ENCODE measurements around the gene TFAM.

TFAM gene

DNA sequence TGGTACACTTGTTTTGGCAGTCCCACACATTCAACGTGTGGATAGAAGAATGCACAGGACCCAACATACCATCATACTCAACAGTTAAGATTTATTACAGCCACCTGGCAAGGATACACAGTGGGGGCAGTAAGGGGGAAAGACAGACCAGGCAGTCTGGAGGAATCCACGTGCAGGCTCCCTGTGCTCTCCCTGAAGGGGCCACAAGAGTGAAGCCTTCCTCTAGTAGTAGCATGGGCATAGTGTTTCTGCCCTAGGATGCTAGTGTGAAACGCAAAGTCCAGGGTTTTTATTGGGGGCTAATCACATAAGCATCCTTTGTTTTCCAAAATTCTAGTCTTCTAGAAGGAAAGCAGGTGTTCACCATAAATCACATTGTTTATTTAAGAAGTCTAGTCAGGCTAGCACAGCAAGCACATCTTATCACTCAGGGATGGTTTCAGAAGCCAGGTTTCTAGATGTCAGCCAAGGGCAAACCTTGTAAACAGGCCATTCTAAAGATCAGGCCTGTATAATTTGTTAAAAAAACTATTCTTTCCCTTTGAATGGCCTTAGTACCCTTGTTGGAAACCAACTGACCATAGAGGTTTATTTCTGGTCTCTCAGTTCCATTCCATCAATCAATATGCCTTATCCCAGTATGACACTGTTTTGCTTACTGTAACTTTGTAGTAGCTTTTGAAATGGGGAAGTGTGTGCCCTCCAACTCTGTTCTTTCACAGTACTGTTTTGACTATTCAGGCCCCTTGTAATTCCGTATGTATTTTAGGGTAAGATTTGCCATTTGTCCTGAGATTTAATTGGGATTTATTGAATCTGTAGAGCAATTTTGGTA is 12.4 kb upstream of the TFAM start:
- no peak overlapping the region for H3K4me3 ChIP-seq (ENCODE audit: insufficient read depth, low read depth, low read length, poor library complexity, severe bottlenecking)
- H3K27ac ChIP-seq (ENCODE audit: insufficient read depth, low read length, poor library complexity, severe bottlenecking): no peak overlapping the region
- no peaks in the 10 kb centered on the region for H3K36me3 ChIP-seq (ENCODE audit: control insufficient read depth, insufficient read depth, low read length)
- H3K4me1 ChIP-seq (ENCODE audit: control insufficient read depth, insufficient read depth, low read length, poor library complexity, severe bottlenecking): no peaks in the 10 kb centered on the region
- H3K9me3 ChIP-seq (ENCODE audit: control insufficient read depth, low read length): no peaks in the 10 kb centered on the region
- DNase-seq: no peak
- H3K27me3 ChIP-seq (replicated peaks; ENCODE audit: control insufficient read depth, insufficient read depth, low read length, poor library complexity, severe bottlenecking): no peaks in the 10 kb centered on the region

DNA sequence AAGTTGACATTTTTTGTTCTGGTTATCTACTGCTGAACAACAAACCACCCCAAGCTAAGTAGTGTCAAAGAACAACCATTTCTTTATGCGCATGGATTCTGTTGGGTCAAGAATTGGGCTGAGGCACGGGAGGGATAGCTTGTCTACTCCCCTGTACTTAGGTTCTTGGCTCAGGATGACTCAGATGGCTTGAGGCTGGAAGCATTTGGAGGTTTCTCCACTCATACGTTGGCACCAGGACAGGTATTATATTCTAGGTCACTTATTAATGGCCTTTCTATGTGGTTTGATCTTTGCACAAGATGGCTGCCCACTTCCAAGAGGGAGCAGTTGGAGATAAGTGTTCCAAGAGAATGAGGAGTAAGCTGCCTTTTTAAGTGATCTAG is 11.8 kb upstream of the TFAM start:
- H3K4me3 ChIP-seq (ENCODE audit: insufficient read depth, low read depth, low read length, poor library complexity, severe bottlenecking): no peak overlapping the region
- no peaks in the 10 kb centered on the region for H3K4me1 ChIP-seq (ENCODE audit: control insufficient read depth, insufficient read depth, low read length, poor library complexity, severe bottlenecking)
- no peaks in the 10 kb centered on the region for H3K36me3 ChIP-seq (ENCODE audit: control insufficient read depth, insufficient read depth, low read length)
- no peak for DNase-seq
- no peak overlapping the region for H3K27ac ChIP-seq (ENCODE audit: insufficient read depth, low read length, poor library complexity, severe bottlenecking)
- no peaks in the 10 kb centered on the region for H3K27me3 ChIP-seq (replicated peaks; ENCODE audit: control insufficient read depth, insufficient read depth, low read length, poor library complexity, severe bottlenecking)
- H3K9me3 ChIP-seq (ENCODE audit: control insufficient read depth, low read length): no peaks in the 10 kb centered on the region

- H3K27ac ChIP-seq (ENCODE audit: insufficient read depth, low read length, poor library complexity, severe bottlenecking): no peak overlapping the region
- peaks cover 1% of the 10 kb centered on the region for H3K36me3 ChIP-seq (ENCODE audit: control insufficient read depth, insufficient read depth, low read length)
- no peak overlapping the region for H3K4me3 ChIP-seq (ENCODE audit: insufficient read depth, low read depth, low read length, poor library complexity, severe bottlenecking)
- H3K4me1 ChIP-seq (ENCODE audit: control insufficient read depth, insufficient read depth, low read length, poor library complexity, severe bottlenecking): peaks cover 22% of the 10 kb centered on the region
- DNase-seq: no peak
- no peaks in the 10 kb centered on the region for H3K9me3 ChIP-seq (ENCODE audit: control insufficient read depth, low read length)
- H3K27me3 ChIP-seq (replicated peaks; ENCODE audit: control insufficient read depth, insufficient read depth, low read length, poor library complexity, severe bottlenecking): no peaks in the 10 kb centered on the region
Measured at GRCh38 chr10:58382489-58382995, 2.7 kb upstream of the TFAM start.

GRCh38 chr10:58384095-58384494 is 1.1 kb upstream of the TFAM start:
- Histone ChIP-seq H3K27ac (ENCODE audit: insufficient read depth, low read length, poor library complexity, severe bottlenecking) (peak overlapping the region; percentile 86), H3K4me3 (ENCODE audit: insufficient read depth, low read depth, low read length, poor library complexity, severe bottlenecking) (peak overlapping the region; percentile 77), H3K4me1 (ENCODE audit: control insufficient read depth, insufficient read depth, low read length, poor library complexity, severe bottlenecking) (peaks cover 22% of the 10 kb centered on the region)

DNA sequence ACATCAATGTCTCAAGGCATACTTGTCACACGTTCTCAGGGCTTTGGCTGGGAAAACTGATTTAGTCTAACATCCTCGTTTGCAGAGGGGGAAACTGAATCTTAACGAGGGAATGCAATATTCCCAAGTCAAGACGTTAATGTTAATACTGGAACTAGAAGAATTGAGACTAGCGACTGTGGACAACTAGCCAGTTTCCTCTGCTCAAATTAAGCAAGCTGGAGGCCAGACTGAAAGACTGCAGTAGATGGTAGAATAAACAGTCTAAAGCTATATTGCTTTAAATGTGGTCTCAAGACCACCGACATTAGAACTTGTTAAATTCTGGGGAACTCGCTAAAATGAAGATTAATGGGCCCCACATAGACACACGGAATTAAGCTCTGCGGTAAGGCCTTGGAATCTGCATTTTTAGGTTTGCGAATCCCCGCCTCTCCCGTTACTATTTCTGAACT is 639 bp upstream of the TFAM start:
- DNase-seq: no peak
- H3K4me3 ChIP-seq (ENCODE audit: insufficient read depth, low read depth, low read length, poor library complexity, severe bottlenecking): peak overlapping the region; percentile 77
- H3K36me3 ChIP-seq (ENCODE audit: control insufficient read depth, insufficient read depth, low read length): peaks cover 18% of the 10 kb centered on the region
- no peaks in the 10 kb centered on the region for H3K9me3 ChIP-seq (ENCODE audit: control insufficient read depth, low read length)
- no peaks in the 10 kb centered on the region for H3K27me3 ChIP-seq (replicated peaks; ENCODE audit: control insufficient read depth, insufficient read depth, low read length, poor library complexity, severe bottlenecking)
- H3K27ac ChIP-seq (ENCODE audit: insufficient read depth, low read length, poor library complexity, severe bottlenecking): peak overlapping the region; percentile 86
- peaks cover 22% of the 10 kb centered on the region for H3K4me1 ChIP-seq (ENCODE audit: control insufficient read depth, insufficient read depth, low read length, poor library complexity, severe bottlenecking)

More at GRCh38 chr10:58384095-58384494, 1.1 kb upstream of the TFAM start:
- Histone ChIP-seq H3K36me3 (ENCODE audit: control insufficient read depth, insufficient read depth, low read length) (peaks cover 14% of the 10 kb centered on the region), H3K9me3 (ENCODE audit: control insufficient read depth, low read length) (no peaks in the 10 kb centered on the region), H3K27me3 (replicated peaks; ENCODE audit: control insufficient read depth, insufficient read depth, low read length, poor library complexity, severe bottlenecking) (no peaks in the 10 kb centered on the region)
- no peak for DNase-seq

- Histone ChIP-seq H3K4me1 (ENCODE audit: control insufficient read depth, insufficient read depth, low read length, poor library complexity, severe bottlenecking) (peaks cover 22% of the 10 kb centered on the region), H3K9me3 (ENCODE audit: control insufficient read depth, low read length) (no peaks in the 10 kb centered on the region), H3K27ac (ENCODE audit: insufficient read depth, low read length, poor library complexity, severe bottlenecking) (peak overlapping the region; percentile 86), H3K4me3 (ENCODE audit: insufficient read depth, low read depth, low read length, poor library complexity, severe bottlenecking) (peak overlapping the region; percentile 77), H3K27me3 (replicated peaks; ENCODE audit: control insufficient read depth, insufficient read depth, low read length, poor library complexity, severe bottlenecking) (no peaks in the 10 kb centered on the region), H3K36me3 (ENCODE audit: control insufficient read depth, insufficient read depth, low read length) (peaks cover 27% of the 10 kb centered on the region)
- peak in 1 of 3 donors; percentile 6 for DNase-seq
Measured at GRCh38 chr10:58385784-58386112, 538 bp downstream of the TFAM start.

DNA sequence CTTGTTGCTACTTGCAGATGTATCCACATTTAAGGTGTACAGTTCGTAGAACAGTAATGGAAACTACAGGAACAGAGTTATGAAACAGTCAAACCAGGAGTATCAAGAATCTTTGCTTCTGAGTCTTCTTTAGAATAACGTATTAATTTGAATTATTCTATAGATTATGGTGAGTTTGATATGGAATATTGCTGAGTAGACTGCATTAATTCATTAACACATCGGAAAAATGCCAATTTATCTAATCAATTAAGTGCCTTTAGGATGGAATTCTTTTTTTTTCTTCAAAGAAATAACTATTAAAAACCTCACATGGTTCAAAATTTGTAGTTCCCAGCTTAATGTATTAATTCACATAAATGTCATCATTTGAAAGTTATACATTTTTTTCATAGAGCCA is 3.8 kb downstream of the TFAM start:
- H3K9me3 ChIP-seq (ENCODE audit: control insufficient read depth, low read length): no peaks in the 10 kb centered on the region
- H3K36me3 ChIP-seq (ENCODE audit: control insufficient read depth, insufficient read depth, low read length): peaks cover 45% of the 10 kb centered on the region
- no peaks in the 10 kb centered on the region for H3K27me3 ChIP-seq (replicated peaks; ENCODE audit: control insufficient read depth, insufficient read depth, low read length, poor library complexity, severe bottlenecking)
- no peak for DNase-seq
- H3K27ac ChIP-seq (ENCODE audit: insufficient read depth, low read length, poor library complexity, severe bottlenecking): no peak overlapping the region
- H3K4me3 ChIP-seq (ENCODE audit: insufficient read depth, low read depth, low read length, poor library complexity, severe bottlenecking): no peak overlapping the region
- peaks cover 15% of the 10 kb centered on the region for H3K4me1 ChIP-seq (ENCODE audit: control insufficient read depth, insufficient read depth, low read length, poor library complexity, severe bottlenecking)

DNA sequence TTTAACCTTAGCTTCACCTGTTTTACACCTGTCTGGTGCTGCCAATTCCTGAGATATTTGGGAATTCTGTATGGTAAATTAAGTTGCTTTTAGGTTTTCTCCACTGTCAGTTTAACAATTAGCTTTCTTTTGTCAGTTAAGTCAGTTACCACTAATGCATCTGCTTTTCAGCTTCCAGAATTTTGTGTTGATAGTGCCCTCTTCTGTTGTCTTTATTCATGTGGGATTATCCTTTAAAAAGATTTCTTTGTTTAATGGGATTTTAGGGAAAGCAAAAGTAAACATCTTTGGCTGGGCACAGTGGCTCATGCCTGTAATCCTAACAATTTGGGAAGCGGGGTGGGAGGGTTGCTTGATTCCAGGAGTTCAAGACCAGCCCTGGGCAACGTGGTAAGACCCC is 8.1 kb downstream of the TFAM start:
- peaks cover 65% of the 10 kb centered on the region for H3K36me3 ChIP-seq (ENCODE audit: control insufficient read depth, insufficient read depth, low read length)
- no peaks in the 10 kb centered on the region for H3K27me3 ChIP-seq (replicated peaks; ENCODE audit: control insufficient read depth, insufficient read depth, low read length, poor library complexity, severe bottlenecking)
- H3K27ac ChIP-seq (ENCODE audit: insufficient read depth, low read length, poor library complexity, severe bottlenecking): no peak overlapping the region
- H3K4me3 ChIP-seq (ENCODE audit: insufficient read depth, low read depth, low read length, poor library complexity, severe bottlenecking): no peak overlapping the region
- DNase-seq: no peak
- H3K4me1 ChIP-seq (ENCODE audit: control insufficient read depth, insufficient read depth, low read length, poor library complexity, severe bottlenecking): no peaks in the 10 kb centered on the region
- H3K9me3 ChIP-seq (ENCODE audit: control insufficient read depth, low read length): no peaks in the 10 kb centered on the region

- Histone ChIP-seq H3K4me1 (ENCODE audit: control insufficient read depth, insufficient read depth, low read length, poor library complexity, severe bottlenecking) (no peaks in the 10 kb centered on the region), H3K27me3 (replicated peaks; ENCODE audit: control insufficient read depth, insufficient read depth, low read length, poor library complexity, severe bottlenecking) (no peaks in the 10 kb centered on the region), H3K4me3 (ENCODE audit: insufficient read depth, low read depth, low read length, poor library complexity, severe bottlenecking) (no peak overlapping the region), H3K9me3 (ENCODE audit: control insufficient read depth, low read length) (no peaks in the 10 kb centered on the region), H3K36me3 (ENCODE audit: control insufficient read depth, insufficient read depth, low read length) (peaks cover 55% of the 10 kb centered on the region), H3K27ac (ENCODE audit: insufficient read depth, low read length, poor library complexity, severe bottlenecking) (no peak overlapping the region)
- no peak for DNase-seq
Measured at GRCh38 chr10:58394471-58394870, 9.3 kb downstream of the TFAM start.

GRCh38 chr10:58396057-58396456 is 10.8 kb downstream of the TFAM start:
- Histone ChIP-seq H3K4me3 (ENCODE audit: insufficient read depth, low read depth, low read length, poor library complexity, severe bottlenecking) (no peak overlapping the region), H3K27me3 (replicated peaks; ENCODE audit: control insufficient read depth, insufficient read depth, low read length, poor library complexity, severe bottlenecking) (no peaks in the 10 kb centered on the region), H3K27ac (ENCODE audit: insufficient read depth, low read length, poor library complexity, severe bottlenecking) (no peak overlapping the region), H3K36me3 (ENCODE audit: control insufficient read depth, insufficient read depth, low read length) (peaks cover 45% of the 10 kb centered on the region), H3K9me3 (ENCODE audit: control insufficient read depth, low read length) (no peaks in the 10 kb centered on the region), H3K4me1 (ENCODE audit: control insufficient read depth, insufficient read depth, low read length, poor library complexity, severe bottlenecking) (no peaks in the 10 kb centered on the region)
- DNase-seq: no peak
